Ammon's horn (tissue), 1 donor: ENCODE data around the gene TBC1D5.
"Not testable (repeated sequence)": the region's sequence is repeated elsewhere in the genome, so short reads cannot be mapped to it uniquely, and the experiment has no call there.

Source experiments
- DNase-seq: peaks from one replicate; pipeline ENCODE4 v3.0.0-alpha.2; 2016; ENCODE audit warnings: low spot score

The TBC1D5 gene

DNA sequence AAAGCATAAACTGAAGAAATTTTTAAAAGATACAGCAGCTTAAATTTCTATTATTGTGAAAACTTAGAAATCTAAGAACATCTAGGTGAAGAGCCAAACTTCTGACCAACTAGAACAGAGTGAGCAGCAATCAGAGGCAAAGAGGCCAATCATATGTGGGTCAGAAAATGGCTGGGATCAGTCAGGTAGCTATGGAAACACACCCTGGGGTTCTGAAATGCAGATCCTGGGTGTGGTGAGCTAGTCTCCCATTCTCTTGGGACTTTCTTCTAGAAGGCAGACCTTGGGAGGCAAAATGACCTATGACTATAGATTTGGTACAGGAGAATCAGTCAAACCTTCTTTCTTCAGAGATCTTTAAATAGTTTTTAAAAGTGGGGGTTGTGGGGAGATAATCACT is 385.8 kb downstream of the TBC1D5 start:
- DNase-seq: no peak

GRCh38 chr3:17355591-17355990 is 386.8 kb downstream of the TBC1D5 start:
- no peak for DNase-seq

- DNase-seq: no peak
Observed at GRCh38 chr3:17354341-17354740, 388.1 kb downstream of the TBC1D5 start.

GRCh38 chr3:17352620-17353019 is 389.8 kb downstream of the TBC1D5 start:
- DNase-seq: no peak

DNA sequence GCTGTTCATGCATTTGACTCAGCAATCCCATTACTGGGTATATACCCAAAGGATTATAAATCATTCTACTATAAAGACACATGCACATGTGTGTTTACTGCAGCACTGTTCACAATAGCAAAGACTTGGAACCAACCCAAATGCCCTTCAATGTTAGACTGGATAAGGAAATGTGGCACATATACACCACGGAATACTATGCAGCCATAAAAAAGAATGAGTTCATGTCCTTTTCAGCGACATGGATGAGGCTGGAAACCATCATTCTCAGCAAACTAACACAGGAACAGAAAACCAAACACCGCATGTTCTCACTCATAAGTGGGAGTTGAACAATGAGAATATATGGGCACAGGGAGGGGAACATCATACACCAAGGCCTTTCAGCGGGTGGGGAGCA is 391.2 kb downstream of the TBC1D5 start:
- DNase-seq: not testable (repeated sequence)

- no peak for DNase-seq
Observed at GRCh38 chr3:17349093-17349492, 393.3 kb downstream of the TBC1D5 start.

DNA sequence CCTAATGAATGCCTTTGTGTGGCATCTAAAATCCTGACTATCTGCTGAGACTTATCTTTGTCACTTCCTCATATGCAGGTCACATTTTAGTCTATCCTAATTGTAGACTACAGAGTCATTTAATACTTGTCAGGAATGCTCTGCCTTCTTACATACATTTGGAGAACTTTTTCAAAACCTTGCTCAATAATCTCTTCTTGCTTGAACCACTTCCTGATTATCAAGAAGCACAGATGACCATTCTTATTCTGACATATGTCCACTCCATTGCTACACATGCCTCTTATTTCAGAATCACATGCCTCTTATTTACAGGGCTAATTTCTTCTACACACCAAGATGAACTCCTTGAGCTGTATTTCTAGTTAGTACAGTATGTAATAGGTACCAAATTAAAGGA is 400.3 kb downstream of the TBC1D5 start:
- DNase-seq: no peak

- DNase-seq: no peak
Observed at GRCh38 chr3:17340693-17341092, 401.7 kb downstream of the TBC1D5 start.

DNA sequence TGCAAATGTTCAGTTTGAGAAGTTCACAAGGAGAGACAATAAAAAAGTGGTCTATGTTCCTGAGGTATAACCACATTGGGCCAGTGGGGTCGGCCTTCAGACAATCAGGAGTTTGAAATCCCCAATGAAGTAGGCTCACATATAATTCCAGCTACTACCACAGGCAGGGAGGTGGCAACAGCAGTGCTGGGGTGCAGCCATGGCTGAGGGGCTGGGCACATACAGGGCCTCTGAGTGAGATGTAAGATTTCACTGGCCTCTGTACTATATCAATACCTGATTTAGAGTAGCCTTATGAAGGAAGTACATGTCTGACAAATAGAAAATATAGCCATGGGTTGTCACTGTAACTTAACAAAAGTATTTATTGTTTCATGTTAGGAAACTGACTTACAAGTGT is 402.2 kb downstream of the TBC1D5 start:
- no peak for DNase-seq

DNA sequence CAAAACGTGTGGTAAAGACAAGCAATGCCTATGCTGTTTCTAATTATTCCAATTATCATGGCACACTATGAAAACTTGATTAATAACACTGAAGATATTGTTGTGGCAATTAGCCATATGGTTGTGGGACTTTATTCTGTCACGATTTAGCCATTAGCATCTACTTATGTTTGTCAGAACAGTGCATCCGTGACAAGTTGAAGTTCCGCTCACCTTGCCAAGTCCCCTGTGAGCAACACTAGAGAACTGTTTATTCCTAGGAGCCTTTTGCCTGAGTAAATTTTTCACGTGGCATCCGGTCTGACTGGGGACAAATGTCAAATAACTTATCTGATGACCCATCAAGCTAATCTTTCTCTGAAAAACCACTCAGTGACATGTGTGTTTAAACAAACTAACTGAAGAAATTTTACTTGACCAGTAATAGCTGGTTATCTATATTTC is 403.3 kb downstream of the TBC1D5 start:
- DNase-seq: no peak

- DNase-seq: no peak
Observed at GRCh38 chr3:17336291-17336690, 406.1 kb downstream of the TBC1D5 start.

GRCh38 chr3:17333893-17334292 is 408.5 kb downstream of the TBC1D5 start:
- DNase-seq: no peak

DNA sequence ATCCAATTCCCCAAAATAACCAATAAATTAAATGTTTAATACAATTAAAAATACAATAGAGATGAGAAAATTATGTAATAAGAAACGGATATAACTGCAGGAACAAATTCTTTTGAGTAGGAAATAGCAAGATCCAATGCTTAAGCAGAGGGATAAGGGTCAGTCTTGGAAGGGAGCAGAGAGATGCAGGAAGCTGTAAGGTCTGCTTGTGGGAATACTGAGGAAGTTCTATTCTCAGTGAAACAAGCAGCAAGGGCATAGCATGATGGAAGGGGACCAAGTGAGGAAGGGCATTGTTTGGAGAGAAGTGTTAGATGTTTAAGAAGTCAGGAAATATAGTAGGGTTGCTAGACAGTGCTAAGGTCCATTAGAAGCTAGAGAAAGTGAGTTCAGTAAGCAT is 409.0 kb downstream of the TBC1D5 start:
- no peak for DNase-seq

- DNase-seq: no peak
Observed at GRCh38 chr3:17330660-17331059, 411.8 kb downstream of the TBC1D5 start.

DNA sequence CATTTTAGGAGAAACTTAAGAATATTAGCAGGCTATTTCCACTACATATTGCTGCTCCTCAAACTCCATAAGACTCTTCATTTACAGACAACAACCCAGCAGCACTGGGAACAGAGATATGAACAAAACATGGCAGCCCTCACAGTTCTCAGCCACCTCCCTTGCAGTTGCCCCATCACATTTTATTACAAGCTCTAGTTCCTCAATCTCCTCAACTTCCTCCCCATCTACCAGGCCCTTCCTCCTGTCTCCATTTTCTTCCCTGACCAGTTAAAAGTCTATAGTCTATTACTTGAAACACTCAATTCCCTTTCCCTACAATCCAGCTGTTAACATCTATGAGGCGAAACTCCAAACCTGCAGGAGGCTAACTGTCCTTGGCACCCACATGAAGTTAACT is 412.5 kb downstream of the TBC1D5 start:
- no peak for DNase-seq

DNA sequence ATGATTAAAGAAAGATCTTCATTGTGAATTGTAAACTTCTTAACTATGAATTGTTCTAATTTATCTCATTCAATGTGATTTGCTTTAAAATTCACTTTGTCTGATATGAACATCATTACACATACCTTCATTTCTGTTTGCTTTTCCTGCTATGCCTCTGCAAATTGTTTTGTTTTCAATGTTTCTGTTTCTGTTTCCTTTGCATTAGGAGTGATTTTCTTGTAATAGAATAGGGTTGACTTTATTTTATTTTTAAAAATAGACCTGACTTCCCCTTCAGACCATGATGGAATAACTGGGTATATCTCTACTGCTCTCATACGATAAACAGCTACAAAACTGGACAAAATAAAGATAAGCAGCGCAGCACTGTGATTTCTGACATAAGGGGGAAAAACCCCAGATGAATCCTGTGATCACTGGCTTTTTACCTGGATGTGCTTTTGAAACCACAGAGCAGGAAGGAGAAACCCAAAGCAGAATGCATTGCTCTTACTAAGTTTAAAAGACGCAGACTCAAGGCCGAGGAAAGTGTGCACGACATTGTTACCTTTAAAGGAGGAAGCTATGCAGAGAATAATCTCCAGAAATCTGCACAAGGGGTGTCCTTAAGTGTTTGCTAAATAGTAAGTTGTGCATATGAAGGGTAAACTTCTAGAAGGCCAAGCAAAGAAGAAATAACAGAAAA is 420.2 kb downstream of the TBC1D5 start:
- no peak for DNase-seq

DNA sequence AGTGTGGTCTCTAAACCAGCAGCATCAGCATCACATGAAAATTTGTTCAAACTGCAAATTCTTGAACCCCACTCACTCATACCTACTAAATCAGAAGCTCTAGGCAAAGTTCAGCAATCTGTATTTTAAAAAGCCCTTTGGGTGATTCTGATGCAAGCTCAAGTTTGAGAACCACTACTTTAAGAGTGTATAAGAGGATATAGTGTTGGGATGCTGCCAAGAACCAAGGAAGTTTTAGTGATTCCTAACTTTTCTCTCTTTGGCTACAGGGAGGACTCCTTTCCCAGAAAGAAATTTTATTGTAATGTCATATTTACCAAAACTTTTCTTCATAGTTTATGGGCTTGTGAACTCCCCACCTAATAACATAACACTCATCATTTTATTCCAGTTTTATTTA is 422.2 kb downstream of the TBC1D5 start:
- no peak for DNase-seq

DNA sequence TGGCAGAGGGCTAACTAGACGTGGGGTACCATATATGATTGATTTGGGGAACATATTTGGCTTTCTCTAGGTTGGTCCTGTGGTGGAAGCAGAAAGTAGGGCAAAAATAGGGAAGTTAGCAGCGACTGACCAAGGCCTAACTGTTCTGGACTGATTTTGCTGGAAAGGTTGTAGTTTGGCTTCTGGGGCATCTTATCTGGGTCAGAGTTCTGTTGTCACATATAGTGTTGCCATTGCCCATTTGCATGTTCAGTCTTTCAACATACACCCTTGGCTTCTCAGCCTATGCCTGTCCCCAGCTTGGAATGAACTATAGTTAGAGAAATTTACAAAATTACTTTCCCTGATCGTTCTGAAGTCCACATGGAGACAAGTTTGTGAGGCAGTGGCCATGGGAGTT is 426.5 kb downstream of the TBC1D5 start:
- no peak for DNase-seq

GRCh38 chr3:17314171-17314570 is 428.3 kb downstream of the TBC1D5 start:
- DNase-seq: no peak

GRCh38 chr3:17313746-17314145 is 428.7 kb downstream of the TBC1D5 start:
- DNase-seq: no peak

GRCh38 chr3:17310983-17311382 is 431.4 kb downstream of the TBC1D5 start:
- no peak for DNase-seq

DNA sequence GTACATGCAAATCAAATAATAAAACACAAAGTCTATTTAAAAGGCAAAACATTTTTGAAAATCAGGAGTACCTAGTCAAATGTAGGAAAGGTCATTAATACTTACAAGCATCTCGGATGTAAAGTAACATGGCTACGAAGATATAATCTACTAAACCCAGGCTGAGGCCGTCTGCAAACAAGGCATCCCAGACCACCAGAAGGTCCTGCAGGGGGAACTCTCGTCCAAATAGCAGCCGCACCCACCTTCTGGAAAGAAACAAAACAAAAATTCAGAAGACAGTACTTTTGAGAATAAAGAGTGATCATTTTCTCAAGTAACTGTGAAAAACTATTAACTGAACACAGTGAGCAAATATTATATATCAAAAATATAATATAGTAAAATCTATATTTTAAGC is 434.5 kb downstream of the TBC1D5 start:
- DNase-seq: no peak

GRCh38 chr3:17307482-17307881 is 434.9 kb downstream of the TBC1D5 start:
- DNase-seq: no peak

DNA sequence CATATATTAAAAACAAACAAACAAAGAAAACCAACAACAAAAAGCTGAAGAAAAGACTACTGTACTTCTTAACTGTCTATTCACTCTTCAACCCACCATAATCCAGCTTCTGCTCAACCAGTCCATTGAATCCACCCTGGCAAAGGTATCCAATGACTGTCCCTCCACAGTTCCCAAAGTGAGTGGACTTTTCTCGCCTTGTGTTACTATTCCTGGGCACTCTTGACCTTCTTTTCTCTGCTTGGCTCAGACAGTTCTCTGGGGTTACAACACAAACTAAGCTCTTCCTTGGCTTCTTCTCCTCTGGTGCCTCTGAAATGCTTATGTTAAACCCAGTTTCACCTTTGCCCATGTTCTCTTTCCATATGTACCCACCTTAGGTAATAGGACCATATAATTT is 437.5 kb downstream of the TBC1D5 start:
- DNase-seq: no peak

GRCh38 chr3:17302774-17303173 is 439.7 kb downstream of the TBC1D5 start:
- DNase-seq: no peak
